Activated CD4-positive, alpha-beta T cell treated with anti-CD3 and anti-CD28 coated beads, Interleukin-2, amount 10 ng/mL, durations not matched to agents 24 days and 14 days (primary cell): ENCODE data around the gene ABCD3. TPM values are rescaled to one million over a fixed set of nuclear protein-coding genes. Genes with fewer than 3 reads are reported as not detected.

Experiments used
- DNase-seq: peaks from one replicate; pipeline ENCODE4 v3.0.0; 2022
- H3K27ac Mint-ChIP-seq: one replicate; pipeline ENCODE4 v1.8.0; 2022; ENCODE audit warnings: mild to moderate bottlenecking, mixed read lengths
- H3K27me3 Mint-ChIP-seq: one replicate; pipeline ENCODE4 v1.8.0; 2022; ENCODE audit warnings: mixed read lengths
- H3K36me3 Mint-ChIP-seq: one replicate; pipeline ENCODE4 v1.8.0; 2022; ENCODE audit warnings: low read depth, mild to moderate bottlenecking, mixed read lengths
- H3K4me1 Mint-ChIP-seq: one replicate; pipeline ENCODE4 v1.8.0; 2021; ENCODE audit warnings: mixed read lengths
- H3K4me3 Mint-ChIP-seq: one replicate; pipeline ENCODE4 v1.8.0; 2022; ENCODE audit warnings: mild to moderate bottlenecking, moderate library complexity, mixed read lengths
- H3K9me3 Mint-ChIP-seq: one replicate; pipeline ENCODE4 v1.8.0; 2021; ENCODE audit warnings: mixed read lengths
- intact Hi-C: fragments of 100-400 bp; cut with micrococcal nuclease; formaldehyde crosslinking; loops from one replicate; pipeline ENCODE4 v1.15.1; 2023
- total RNA-seq: library from RNA; stranded (reverse); gene quantifications from 2 replicates; pipeline ENCODE4 v1.2.3, GENCODE V29; 2022

Gene ABCD3
- total RNA-seq, 1 donor from 2014 or later = 31.1 TPM

DNA sequence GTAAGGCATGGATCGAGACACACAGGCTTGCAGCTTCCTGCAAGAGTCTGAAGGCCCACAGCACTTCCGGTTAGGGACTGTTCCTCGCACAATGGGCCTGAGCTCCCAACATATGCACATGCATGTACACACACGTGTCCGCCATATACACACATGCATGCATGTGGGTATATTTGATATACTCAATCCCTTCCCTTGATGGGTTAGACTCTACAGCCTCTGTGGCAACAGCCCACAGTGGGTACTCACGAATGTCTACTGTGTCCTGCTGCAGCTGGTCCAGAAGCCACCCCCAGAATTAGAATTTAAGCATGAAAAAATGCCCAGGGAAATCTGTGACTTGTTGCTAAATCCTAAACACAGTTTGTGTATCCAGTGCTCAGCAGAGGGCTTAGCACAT, 113.5 kb downstream of the ABCD3 start:
- peaks cover 14% of the 10 kb centered on the region for H3K27me3 Mint-ChIP-seq
- H3K27ac Mint-ChIP-seq = no peak overlapping the region
- no peaks in the 10 kb centered on the region for H3K4me1 Mint-ChIP-seq
- DNase-seq = no peak
- no peak overlapping the region for H3K4me3 Mint-ChIP-seq
- intact Hi-C loops = no loop called here
- H3K36me3 Mint-ChIP-seq = no peaks in the 10 kb centered on the region
- no peaks in the 10 kb centered on the region for H3K9me3 Mint-ChIP-seq

- H3K27me3 Mint-ChIP-seq = peaks cover 17% of the 10 kb centered on the region
- H3K4me1 Mint-ChIP-seq = no peaks in the 10 kb centered on the region
- no peaks in the 10 kb centered on the region for H3K36me3 Mint-ChIP-seq
- no peak overlapping the region for H3K27ac Mint-ChIP-seq
- H3K4me3 Mint-ChIP-seq = no peak overlapping the region
- intact Hi-C loops = no loop called here
- no peak for DNase-seq
- H3K9me3 Mint-ChIP-seq = no peaks in the 10 kb centered on the region
These were observed 113.9 kb downstream of the ABCD3 start for GRCh38 chr1:94532077-94532476.

- Mint-ChIP-seq H3K4me1 (no peaks in the 10 kb centered on the region), H3K27me3 (peaks cover 32% of the 10 kb centered on the region), H3K4me3 (no peak overlapping the region), H3K36me3 (no peaks in the 10 kb centered on the region), H3K9me3 (no peaks in the 10 kb centered on the region), H3K27ac (no peak overlapping the region)
- no peak for DNase-seq
- intact Hi-C loops = no loop called here
These were observed 116.9 kb downstream of the ABCD3 start for GRCh38 chr1:94535095-94535494.

DNA sequence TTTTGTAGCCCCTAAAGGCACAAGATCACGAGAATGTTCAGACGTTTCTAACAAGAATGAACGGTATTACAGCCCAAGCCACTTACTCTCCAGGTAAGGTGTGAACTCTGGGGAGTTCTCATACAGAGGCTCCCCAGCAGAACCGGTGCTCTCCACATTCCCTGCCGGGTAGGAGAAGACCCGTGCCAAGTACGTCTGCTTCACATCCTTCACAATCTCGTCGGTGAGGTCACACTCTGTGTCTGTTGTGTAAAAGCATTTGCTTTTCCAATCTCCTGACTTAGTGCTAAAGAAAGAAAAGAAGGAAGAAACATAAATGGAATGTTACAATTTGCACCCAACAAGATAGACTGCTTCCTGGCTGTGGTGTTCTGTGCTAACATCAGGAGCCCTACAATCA, 117.7 kb downstream of the ABCD3 start:
- no peak for DNase-seq
- Mint-ChIP-seq H3K27me3 (peaks cover 40% of the 10 kb centered on the region), H3K4me1 (peaks cover 2% of the 10 kb centered on the region), H3K36me3 (no peaks in the 10 kb centered on the region), H3K9me3 (no peaks in the 10 kb centered on the region), H3K27ac (no peak overlapping the region), H3K4me3 (no peak overlapping the region)
- intact Hi-C loops = no loop called here

DNA sequence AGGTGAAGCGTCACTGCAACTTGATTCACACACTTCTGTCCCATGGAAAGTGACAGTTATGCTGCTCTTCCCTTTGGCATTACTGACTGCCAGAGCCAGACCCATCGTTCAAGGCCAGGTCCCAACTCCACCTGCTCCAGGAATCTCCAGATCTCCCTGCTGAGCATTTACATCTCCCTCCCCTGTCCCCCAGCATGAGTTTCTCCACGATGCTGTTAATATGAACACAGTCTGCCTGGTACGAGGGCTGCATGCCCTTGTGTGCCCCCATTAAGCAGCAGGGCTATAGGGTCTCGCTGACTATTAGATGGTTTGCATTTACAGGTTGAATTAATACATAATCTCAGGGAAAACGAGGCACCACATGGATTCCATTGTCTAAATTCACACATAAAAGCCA, 119.1 kb downstream of the ABCD3 start:
- Mint-ChIP-seq H3K4me3 (no peak overlapping the region), H3K9me3 (no peaks in the 10 kb centered on the region), H3K27me3 (peaks cover 46% of the 10 kb centered on the region), H3K27ac (no peak overlapping the region), H3K4me1 (peaks cover 7% of the 10 kb centered on the region), H3K36me3 (no peaks in the 10 kb centered on the region)
- DNase-seq = no peak
- intact Hi-C loops = no loop called here

DNA sequence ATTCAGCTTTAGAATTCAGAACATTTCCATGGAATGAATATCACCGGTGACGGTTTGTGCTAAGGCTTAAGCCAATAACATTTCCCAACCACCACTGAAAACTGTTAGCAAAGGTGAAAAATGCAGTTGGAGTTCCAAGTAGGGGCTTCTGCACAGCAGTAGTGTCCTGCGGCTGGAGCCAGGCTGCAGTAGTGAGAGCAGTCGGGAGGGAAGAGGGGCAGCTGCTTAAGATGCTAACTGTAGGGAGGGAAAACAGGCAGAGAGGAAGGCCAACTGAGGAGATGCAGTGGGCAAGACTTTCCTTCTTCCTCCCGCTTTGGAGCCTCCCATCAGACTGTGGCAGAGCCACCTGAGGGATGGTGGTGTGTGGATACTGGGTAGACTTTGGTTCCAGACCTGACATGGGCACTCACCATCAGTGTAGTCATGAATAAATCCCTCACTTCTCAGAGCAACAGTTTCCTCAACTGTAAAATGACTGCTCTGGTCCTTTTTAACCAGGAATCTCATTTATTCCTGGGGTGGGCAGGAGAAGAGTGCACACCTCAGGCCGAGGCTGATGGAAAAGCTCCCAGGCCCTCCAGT, 120.1 kb downstream of the ABCD3 start:
- no peaks in the 10 kb centered on the region for H3K36me3 Mint-ChIP-seq
- H3K9me3 Mint-ChIP-seq = no peaks in the 10 kb centered on the region
- H3K27me3 Mint-ChIP-seq = peaks cover 51% of the 10 kb centered on the region
- DNase-seq = no peak
- no peak overlapping the region for H3K4me3 Mint-ChIP-seq
- intact Hi-C loops = no loop called here
- peaks cover 11% of the 10 kb centered on the region for H3K4me1 Mint-ChIP-seq
- H3K27ac Mint-ChIP-seq = no peak overlapping the region

GRCh38 chr1:94539496-94539895, 121.3 kb downstream of the ABCD3 start:
- Mint-ChIP-seq H3K27me3 (peaks cover 60% of the 10 kb centered on the region), H3K4me1 (peaks cover 11% of the 10 kb centered on the region), H3K4me3 (no peak overlapping the region), H3K27ac (no peak overlapping the region), H3K36me3 (no peaks in the 10 kb centered on the region), H3K9me3 (no peaks in the 10 kb centered on the region)
- intact Hi-C loops = no loop called here
- DNase-seq = no peak

DNA sequence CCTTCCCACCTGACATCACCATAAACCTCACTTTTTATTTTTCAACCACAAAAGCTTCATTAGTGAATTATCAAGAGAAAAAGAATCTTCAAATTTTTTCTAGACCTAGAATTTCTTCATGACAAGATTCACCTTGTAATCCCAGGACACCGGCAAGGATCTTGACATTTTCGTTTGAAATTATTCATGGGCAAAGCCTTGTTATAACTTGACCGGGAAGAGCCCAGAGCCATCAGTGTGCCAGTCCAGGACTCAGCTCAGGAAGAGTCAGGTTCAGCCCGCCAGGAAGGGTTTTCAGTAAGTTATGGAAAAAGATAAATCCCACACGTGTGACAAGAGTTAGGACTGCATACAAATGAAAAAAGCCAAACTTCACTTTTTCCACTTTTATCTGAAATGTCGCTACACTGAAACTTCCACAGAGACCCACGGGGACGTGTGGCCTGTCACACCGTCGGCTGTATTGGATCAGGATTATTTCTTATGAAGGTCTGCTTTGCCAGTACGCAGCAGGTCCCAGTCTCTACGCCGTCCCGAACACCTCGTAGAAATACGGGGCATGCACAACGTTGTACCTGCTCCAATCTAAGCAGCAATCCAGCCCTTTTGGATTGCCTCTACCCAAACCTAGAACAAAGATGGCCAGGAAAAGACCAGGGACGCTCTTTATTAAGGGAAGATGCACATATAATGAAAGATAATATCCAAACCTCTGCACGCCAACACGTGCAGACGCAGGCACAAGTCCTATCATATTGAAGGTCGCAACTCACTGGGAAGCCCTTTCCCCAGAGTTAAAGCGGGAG, 122.5 kb downstream of the ABCD3 start:
- no peaks in the 10 kb centered on the region for H3K9me3 Mint-ChIP-seq
- peaks cover 11% of the 10 kb centered on the region for H3K4me1 Mint-ChIP-seq
- peak overlapping the region; percentile 88 for H3K4me3 Mint-ChIP-seq
- H3K36me3 Mint-ChIP-seq = no peaks in the 10 kb centered on the region
- intact Hi-C loops = no loop called here
- no peak overlapping the region for H3K27ac Mint-ChIP-seq
- DNase-seq = no peak
- peaks cover 69% of the 10 kb centered on the region for H3K27me3 Mint-ChIP-seq

- Mint-ChIP-seq H3K36me3 (no peaks in the 10 kb centered on the region), H3K4me1 (peaks cover 11% of the 10 kb centered on the region), H3K4me3 (peak within 1 kb of the TSS; percentile 88), H3K27me3 (peaks cover 68% of the 10 kb centered on the region), H3K27ac (peak within 1 kb of the TSS; percentile 64), H3K9me3 (no peaks in the 10 kb centered on the region)
- peak; percentile 90 for DNase-seq
- intact Hi-C loops = no loop called here
These were observed 123.3 kb downstream of the ABCD3 start, which contains the start of gene F3 for GRCh38 chr1:94541246-94542087. Gene F3 (minus strand): TSS chr1:94541759. CDS start chr1:94541636, 123 bp downstream.

DNA sequence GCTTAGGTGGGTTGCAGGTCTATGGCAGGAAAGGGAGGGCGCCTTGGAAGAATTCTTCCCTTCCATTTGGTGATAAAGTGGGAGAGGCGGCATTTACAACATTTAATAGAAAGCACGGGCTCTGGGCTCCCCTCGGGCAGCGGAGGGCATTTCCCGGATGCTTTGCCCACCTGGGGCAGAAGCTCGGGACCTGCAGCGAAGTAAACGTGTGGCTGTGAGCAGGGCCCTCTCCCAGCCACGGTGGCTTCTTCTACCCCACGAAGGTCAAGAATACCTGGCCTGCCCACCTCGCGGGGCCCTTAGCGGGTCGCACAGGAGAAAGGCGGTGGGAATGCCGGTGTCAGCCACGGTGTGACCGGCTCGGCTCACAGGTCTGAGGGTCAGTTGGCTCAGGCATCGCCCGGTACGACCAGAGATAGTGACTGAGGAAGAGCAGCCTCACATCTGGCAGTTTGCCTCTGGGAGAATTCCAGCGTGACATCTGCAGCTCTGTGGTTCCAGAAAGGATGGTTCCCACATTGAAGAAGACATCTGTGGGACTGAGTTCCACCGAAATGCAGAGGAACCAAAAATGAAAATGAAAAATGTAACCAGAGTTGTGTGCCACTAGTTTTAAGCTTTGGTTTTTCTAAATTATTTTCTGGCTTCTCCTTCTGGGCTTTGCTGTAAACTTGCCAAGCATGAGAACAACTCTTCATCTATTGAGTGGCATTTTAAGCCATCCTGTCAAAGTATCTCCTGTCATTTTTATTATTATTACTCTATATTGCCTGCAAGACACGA, 124.1 kb downstream of the ABCD3 start:
- no peak for DNase-seq
- Mint-ChIP-seq H3K27ac (peak overlapping the region; percentile 64), H3K4me1 (peaks cover 11% of the 10 kb centered on the region), H3K4me3 (peak overlapping the region; percentile 88), H3K9me3 (no peaks in the 10 kb centered on the region), H3K27me3 (peaks cover 68% of the 10 kb centered on the region), H3K36me3 (no peaks in the 10 kb centered on the region)
- intact Hi-C loops = no loop called here

- Mint-ChIP-seq H3K4me1 (peaks cover 11% of the 10 kb centered on the region), H3K27ac (no peak overlapping the region), H3K27me3 (peaks cover 72% of the 10 kb centered on the region), H3K4me3 (peak overlapping the region; percentile 88), H3K9me3 (no peaks in the 10 kb centered on the region), H3K36me3 (no peaks in the 10 kb centered on the region)
- intact Hi-C loops = no loop called here
- DNase-seq = no peak
These were observed 124.8 kb downstream of the ABCD3 start for GRCh38 chr1:94543001-94543400.

GRCh38 chr1:94543893-94544635, 125.9 kb downstream of the ABCD3 start:
- H3K27ac Mint-ChIP-seq = no peak overlapping the region
- no peaks in the 10 kb centered on the region for H3K9me3 Mint-ChIP-seq
- intact Hi-C loops = no loop called here
- DNase-seq = no peak
- H3K4me3 Mint-ChIP-seq = no peak overlapping the region
- H3K4me1 Mint-ChIP-seq = peaks cover 11% of the 10 kb centered on the region
- peaks cover 68% of the 10 kb centered on the region for H3K27me3 Mint-ChIP-seq
- H3K36me3 Mint-ChIP-seq = no peaks in the 10 kb centered on the region
